Measurements from ENCODE around the gene NOSTRIN.
"Not testable (repeated sequence)": the region's sequence is repeated elsewhere in the genome, so short reads cannot be mapped to it uniquely, and the experiment has no call there.

NOSTRIN gene

DNA sequence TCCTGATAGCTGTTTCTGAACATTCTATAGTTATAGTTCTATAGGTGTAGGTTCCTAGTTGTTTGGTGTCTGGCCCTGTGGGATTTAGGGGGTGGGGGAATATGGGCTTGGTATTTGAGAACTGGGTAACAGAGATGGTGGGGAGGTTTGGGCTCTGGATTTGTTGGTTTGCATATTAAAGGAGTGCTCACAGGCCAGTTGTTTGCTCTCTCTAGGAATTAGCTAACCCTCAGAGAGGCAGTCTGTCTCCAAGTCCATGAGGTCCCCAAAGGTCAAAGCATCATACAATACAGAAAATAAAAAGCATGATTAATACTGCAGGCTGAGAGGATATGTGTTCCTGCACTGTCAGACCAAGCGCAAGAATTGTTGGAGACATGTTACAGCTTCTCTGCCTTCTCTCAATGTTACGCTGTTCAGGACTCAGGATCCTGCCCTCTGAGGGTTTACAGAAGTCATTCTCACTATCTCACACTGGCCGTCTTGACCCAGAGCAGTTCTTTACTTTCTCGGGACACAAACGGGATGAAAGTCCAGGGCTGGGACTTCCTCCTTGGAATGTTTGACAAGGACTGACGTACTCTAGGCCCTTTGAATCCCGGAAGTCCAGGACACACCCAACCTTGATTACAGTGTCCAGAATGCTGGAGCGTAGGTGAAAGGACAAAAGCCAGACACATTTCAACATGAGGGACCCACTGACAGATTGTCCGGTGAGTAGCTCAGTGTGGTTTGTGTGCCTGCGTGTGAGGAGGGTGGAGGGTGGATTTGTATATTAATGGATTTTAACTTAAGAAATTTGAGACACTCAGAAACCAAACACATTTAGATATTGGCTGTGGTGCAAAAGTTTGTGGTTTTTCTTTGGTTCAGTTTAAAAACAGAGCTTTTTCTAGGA, at the start of gene NOSTRIN:
Gene NOSTRIN, plus strand, starts transcription at position 677 of the 898 bp plus-strand sequence. Its CDS starts 10 bp downstream, at position 687.
- no peak for DNase-seq (ENCODE audit: low read depth in 2 of 2)

DNA sequence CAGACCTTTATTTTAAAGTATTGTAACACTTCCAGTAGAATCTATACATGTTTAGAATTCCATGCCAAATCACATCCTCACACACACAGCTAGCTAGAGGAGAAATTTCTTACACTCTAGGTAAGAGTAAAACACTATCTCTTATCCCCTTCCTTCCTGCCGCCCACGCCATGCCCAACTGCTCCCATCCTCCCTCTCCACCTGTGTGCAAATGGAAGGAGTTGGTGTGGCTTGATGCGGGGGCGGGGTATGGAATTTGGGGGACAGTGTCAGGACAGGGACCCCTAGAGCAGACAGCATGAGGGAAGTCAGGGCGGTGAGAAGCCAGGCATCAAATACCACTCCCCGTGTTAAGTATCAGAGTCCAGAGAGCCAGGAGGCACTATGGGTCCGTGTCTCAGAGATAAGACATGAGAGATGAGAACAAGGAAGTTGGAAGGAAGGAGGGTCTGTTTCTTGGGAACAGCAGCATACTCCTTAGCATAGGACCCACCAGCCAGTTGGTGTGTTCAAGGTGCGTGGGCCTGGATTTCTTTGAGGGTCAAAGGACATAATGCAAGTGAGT, 48.6 kb upstream of the NOSTRIN start:
- no peak for DNase-seq (ENCODE audit: low read depth in 2 of 2)

GRCh38 chr2:168757223-168757622, 45.2 kb upstream of the NOSTRIN start:
- DNase-seq (ENCODE audit: low read depth in 2 of 2) = no peak

DNA sequence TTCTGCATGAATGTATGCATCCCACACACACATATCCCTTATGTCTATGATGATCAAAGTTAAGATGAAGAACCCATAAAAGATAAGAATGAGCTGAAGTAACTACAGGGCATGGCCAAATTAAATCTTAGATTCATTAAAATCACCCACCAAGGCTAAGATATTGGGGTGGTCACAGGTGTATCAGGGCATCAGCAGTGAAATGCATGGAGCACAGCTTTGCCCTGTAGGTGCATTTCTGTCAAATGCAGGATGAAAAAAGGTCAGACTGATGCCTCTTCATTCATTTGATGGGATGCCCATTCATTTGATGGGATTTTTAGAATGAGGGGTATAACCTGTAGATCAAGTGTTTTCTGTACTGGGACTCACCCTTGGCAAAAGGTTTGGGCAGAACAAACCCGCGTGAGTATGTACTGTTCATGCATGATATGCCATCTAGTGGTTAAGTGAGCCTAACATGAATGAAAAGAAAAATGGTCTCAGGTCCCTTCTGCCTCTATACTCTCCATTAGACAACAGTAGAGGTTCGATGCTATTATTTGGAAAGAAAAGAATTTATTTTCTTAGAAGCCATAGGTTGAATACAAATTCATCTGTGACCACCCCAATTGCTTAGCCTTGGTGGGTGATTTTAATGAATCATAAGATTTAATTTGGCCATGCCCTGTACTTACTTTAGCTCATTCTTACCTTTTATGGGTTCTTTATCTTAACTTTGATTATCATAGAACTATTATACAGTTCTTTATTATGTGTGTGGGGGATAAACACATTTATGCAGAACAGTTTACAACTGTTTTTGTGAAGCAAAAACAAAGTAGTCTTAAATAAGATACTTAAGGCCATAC, 43.2 kb upstream of the NOSTRIN start:
- no peak for DNase-seq (ENCODE audit: low read depth in 2 of 2)

GRCh38 chr2:168765401-168765800, 37.0 kb upstream of the NOSTRIN start:
- DNase-seq (ENCODE audit: low read depth in 2 of 2) = no peak

GRCh38 chr2:168766600-168766999, 35.8 kb upstream of the NOSTRIN start:
- DNase-seq (ENCODE audit: low read depth in 2 of 2) = no peak

GRCh38 chr2:168767258-168767657, 35.2 kb upstream of the NOSTRIN start:
- DNase-seq (ENCODE audit: low read depth in 2 of 2) = no peak

- DNase-seq (ENCODE audit: low read depth in 2 of 2) = not testable (repeated sequence)
Measured at GRCh38 chr2:168768357-168768756, 34.1 kb upstream of the NOSTRIN start.

DNA sequence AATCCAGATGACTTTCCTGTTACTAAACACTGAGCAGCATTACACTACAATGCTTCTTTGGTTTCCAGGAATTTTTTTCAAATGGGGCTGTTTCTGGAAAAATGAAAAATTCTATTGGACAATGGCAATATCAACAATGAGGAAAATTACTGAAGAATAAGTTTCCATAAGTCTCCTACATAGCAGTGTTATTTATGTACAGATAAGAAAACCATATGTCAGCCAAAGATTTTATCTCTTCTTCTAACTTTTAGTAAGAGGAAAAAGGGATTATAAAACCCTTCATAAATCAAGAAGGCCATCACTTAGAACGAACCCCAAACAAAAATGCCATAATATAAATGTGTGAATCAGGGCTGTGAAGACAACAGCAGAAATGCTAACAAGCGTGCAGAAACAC, 31.6 kb upstream of the NOSTRIN start:
- DNase-seq (ENCODE audit: low read depth in 2 of 2) = no peak

- DNase-seq (ENCODE audit: low read depth in 2 of 2) = no peak
Measured at GRCh38 chr2:168772704-168773103, 29.7 kb upstream of the NOSTRIN start.

GRCh38 chr2:168773128-168773527, 29.3 kb upstream of the NOSTRIN start:
- DNase-seq (ENCODE audit: low read depth in 2 of 2) = no peak

- DNase-seq (ENCODE audit: low read depth in 2 of 2) = peak in 1 of 2 donors; percentile 33
Measured at GRCh38 chr2:168773719-168774521, 28.5 kb upstream of the NOSTRIN start.

- no peak for DNase-seq (ENCODE audit: low read depth in 2 of 2)
Measured at GRCh38 chr2:168775837-168776236, 26.6 kb upstream of the NOSTRIN start.

DNA sequence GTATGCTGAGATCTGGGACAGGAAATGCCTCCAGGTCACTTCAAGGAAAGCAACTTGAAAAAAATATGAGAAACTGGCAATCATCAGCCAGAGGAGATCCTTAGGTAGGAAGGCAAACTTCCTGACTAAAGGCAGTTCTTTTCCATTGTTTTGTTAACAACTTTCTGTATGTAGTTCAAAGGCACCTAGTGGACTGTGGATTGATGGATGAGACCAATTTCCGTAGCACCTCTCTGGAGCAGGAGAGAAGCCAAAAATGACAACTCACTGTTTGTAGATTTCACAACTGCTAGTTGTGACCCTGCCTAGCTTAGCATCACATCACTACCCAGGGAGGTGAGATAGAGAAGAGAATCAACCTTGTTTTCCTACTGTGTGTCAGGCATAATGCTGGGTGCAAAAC, 21.8 kb upstream of the NOSTRIN start:
- DNase-seq (ENCODE audit: low read depth in 2 of 2) = no peak

DNA sequence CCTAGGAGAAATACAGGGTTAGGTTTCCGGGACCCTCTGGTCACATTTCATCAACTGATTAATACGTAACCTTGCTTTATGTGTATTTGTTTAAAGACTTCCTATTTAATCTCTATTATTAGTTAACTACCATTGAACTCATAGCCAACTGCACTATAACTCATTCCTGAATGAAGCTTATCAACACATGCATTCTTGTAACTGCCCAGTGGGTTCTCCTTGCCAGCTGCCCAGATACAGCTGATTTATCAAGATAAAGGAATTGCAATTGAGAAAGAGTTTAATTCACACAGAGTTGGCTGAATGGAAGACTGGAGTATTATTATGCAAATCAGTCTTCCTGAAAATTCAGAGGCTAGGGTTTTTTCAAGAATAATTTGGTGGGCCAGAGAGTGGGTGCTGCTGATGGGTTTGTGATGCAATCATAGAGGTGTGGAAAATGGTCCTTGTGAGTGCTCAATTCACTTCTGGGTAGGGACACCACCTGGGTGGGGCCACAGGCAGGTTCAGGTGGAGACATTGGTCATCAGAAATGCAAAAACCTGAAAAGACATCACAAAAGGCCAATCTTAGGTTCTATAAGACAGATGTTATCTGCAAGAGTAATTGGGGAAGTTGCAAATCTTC, 21.1 kb upstream of the NOSTRIN start:
- DNase-seq (ENCODE audit: low read depth in 2 of 2) = no peak

DNA sequence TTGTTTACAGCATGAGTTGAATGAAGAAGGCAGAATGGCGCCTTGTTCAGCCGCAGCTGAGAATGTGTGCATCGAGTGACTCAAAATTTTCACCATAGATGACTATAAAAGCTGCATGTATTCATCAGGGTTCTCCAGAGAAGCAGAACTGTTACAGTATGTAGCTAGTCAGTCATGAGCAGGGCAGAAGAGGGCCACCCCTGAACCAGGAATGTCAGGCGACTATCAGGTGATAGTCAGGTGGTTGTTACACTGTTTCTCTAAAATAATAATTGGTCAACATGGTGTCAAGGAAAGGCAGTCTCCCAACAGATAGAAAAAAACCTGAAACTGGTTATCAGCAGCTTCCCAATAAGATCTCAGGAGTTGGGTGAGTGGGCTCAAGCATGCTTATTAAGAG, 20.2 kb upstream of the NOSTRIN start:
- no peak for DNase-seq (ENCODE audit: low read depth in 2 of 2)

- no peak for DNase-seq (ENCODE audit: low read depth in 2 of 2)
Measured at GRCh38 chr2:168784993-168785392, 17.4 kb upstream of the NOSTRIN start.

GRCh38 chr2:168787098-168787781, 15.2 kb upstream of the NOSTRIN start:
- DNase-seq (ENCODE audit: low read depth in 2 of 2) = no peak

- no peak for DNase-seq (ENCODE audit: low read depth in 2 of 2)
Measured at GRCh38 chr2:168787782-168788376, 14.6 kb upstream of the NOSTRIN start.

- no peak for DNase-seq (ENCODE audit: low read depth in 2 of 2)
Measured at GRCh38 chr2:168789776-168790175, 12.7 kb upstream of the NOSTRIN start.

Measured in stimulated activated CD4-positive, alpha-beta T cell treated with anti-CD3 and anti-CD28 coated beads, Interleukin-15, amount 100 ng/mL, for 48 hours (primary cell).